Endodermal cell (in vitro differentiated cells): ENCODE data around the gene PCF11. TPM values are rescaled to one million over a fixed set of nuclear protein-coding genes. Genes with fewer than 3 reads are reported as not detected.

Experiments used
- DNase-seq: peaks from one replicate; pipeline ENCODE4 v3.0.0-alpha.2; 2017
- H3K27ac ChIP-seq: 2 replicates; pipeline ENCODE4 v1.5.1; 2013; ENCODE audit warnings: mild to moderate bottlenecking, low read depth, low read length, moderate library complexity
- H3K27me3 ChIP-seq: 2 replicates; pipeline ENCODE4 v1.6.1; 2013; ENCODE audit warnings: mild to moderate bottlenecking, low read length, moderate library complexity; ENCODE audit not compliant: insufficient read depth, control insufficient read depth, poor library complexity, severe bottlenecking
- H3K36me3 ChIP-seq: 2 replicates; pipeline ENCODE4 v1.7.0; 2013; ENCODE audit warnings: mild to moderate bottlenecking, low read length, moderate library complexity; ENCODE audit not compliant: control insufficient read depth, insufficient read depth
- H3K4me1 ChIP-seq: one replicate; pipeline ENCODE4 v1.7.0; 2013; ENCODE audit warnings: low read length; ENCODE audit not compliant: control insufficient read depth, insufficient read depth
- H3K4me3 ChIP-seq: 2 replicates; pipeline ENCODE4 v1.5.1; 2013; ENCODE audit warnings: mild to moderate bottlenecking, low read length, moderate library complexity
- H3K9ac ChIP-seq: 2 replicates; pipeline ENCODE4 v1.6.1; 2013; ENCODE audit warnings: mild to moderate bottlenecking, low read length, moderate library complexity; ENCODE audit not compliant: poor library complexity, severe bottlenecking; ENCODE audit errors: extremely low read depth
- H3K9me3 ChIP-seq: 2 replicates; pipeline ENCODE4 v1.6.1; 2013; ENCODE audit warnings: mild to moderate bottlenecking, low read length, moderate library complexity; ENCODE audit not compliant: control insufficient read depth
- H3K27ac Mint-ChIP-seq: 2 replicates; pipeline ENCODE4 v1.8.0; 2020; ENCODE audit warnings: mixed read lengths
- H3K27me3 Mint-ChIP-seq: 2 replicates; pipeline ENCODE4 v1.8.0; 2021; ENCODE audit warnings: mild to moderate bottlenecking, mixed read lengths; ENCODE audit not compliant: insufficient read depth
- H3K36me3 Mint-ChIP-seq: 2 replicates; pipeline ENCODE4 v1.8.0; 2020; ENCODE audit warnings: low read depth, mixed read lengths
- H3K4me1 Mint-ChIP-seq: 2 replicates; pipeline ENCODE4 v1.8.0; 2020; ENCODE audit warnings: mixed read lengths
- H3K4me3 Mint-ChIP-seq: 2 replicates; pipeline ENCODE4 v1.8.0; 2020; ENCODE audit warnings: mild to moderate bottlenecking, moderate library complexity, mixed read lengths
- H3K9me3 Mint-ChIP-seq: 2 replicates; pipeline ENCODE4 v1.8.0; 2020; ENCODE audit warnings: mild to moderate bottlenecking, mixed read lengths
- WGBS, 2 experiments: methylation state at CpG; one replicate each; pipeline versions ENCODE4 v1.1.5 to v1.1.7; 2013; ENCODE audit warnings: missing lambda C conversion rate in 2 of 2, mixed read lengths in 1 of 2; ENCODE audit not compliant: insufficient coverage in 1 of 2, insufficient read length in 1 of 2; 5-methylcytosine and 5-hydroxymethylcytosine counted together
- total RNA-seq, 2 donors: library from RNA; stranded (reverse); fragmentation: NEBNext Ultra II Directional in 1 of 2; extraction: Animal tissue kit (Norgen Biotek cat#: 25700) in 1 of 2; gene quantifications; 2 replicates in 1 of 2; 3 replicates in 1 of 2; pipeline ENCODE4 v1.2.1, GENCODE V29; 2021
- TF ChIP-seq, protein P1 (sequence below): fragments of 200-600 bp; sonication (generic); conservative IDR thresholded peaks from 2 replicates; pipeline ENCODE4 v1.5.0; 2021; ENCODE audit warnings: antibody characterized with exemption, mild to moderate bottlenecking

The PCF11 gene
- total RNA-seq, 2 donors from 2014 or later, result 52.7 to 67.7 TPM

DNA sequence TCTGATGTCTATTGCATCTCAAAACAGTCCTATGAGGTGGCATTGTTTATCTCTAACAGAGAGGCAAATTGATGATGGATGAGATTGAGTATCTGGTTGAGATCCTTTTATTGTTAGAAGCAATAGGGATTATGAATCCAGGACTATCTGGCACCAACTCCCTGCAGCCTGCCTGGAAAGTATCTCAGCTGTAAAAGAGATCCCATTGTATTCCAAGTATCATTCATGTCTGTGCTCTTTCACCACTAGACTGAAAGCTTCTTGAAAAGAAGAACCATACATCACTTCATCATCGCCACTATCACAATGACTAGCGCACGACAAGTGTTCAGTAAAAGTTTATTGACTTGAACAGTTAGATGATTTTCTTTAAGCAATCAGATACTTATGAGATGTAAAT is 41.9 kb upstream of the PCF11 start:
- Mint-ChIP-seq H3K27ac (no peak overlapping the region), H3K4me1 (peaks cover 9% of the 10 kb centered on the region), H3K27me3 (no peaks in the 10 kb centered on the region), H3K36me3 (no peaks in the 10 kb centered on the region), H3K4me3 (no peak overlapping the region), H3K9me3 (no peaks in the 10 kb centered on the region)
- H3K36me3 ChIP-seq, result no peaks in the 10 kb centered on the region
- 93 to 95% methylated on average over 3 of the region's 3 CpGs for WGBS, 2 experiments
- no peak overlapping the region for H3K9ac ChIP-seq
- TF ChIP-seq, protein P1, sequence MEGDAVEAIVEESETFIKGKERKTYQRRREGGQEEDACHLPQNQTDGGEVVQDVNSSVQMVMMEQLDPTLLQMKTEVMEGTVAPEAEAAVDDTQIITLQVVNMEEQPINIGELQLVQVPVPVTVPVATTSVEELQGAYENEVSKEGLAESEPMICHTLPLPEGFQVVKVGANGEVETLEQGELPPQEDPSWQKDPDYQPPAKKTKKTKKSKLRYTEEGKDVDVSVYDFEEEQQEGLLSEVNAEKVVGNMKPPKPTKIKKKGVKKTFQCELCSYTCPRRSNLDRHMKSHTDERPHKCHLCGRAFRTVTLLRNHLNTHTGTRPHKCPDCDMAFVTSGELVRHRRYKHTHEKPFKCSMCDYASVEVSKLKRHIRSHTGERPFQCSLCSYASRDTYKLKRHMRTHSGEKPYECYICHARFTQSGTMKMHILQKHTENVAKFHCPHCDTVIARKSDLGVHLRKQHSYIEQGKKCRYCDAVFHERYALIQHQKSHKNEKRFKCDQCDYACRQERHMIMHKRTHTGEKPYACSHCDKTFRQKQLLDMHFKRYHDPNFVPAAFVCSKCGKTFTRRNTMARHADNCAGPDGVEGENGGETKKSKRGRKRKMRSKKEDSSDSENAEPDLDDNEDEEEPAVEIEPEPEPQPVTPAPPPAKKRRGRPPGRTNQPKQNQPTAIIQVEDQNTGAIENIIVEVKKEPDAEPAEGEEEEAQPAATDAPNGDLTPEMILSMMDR, result no peak
- H3K27me3 ChIP-seq, result no peaks in the 10 kb centered on the region
- no peak overlapping the region for H3K4me3 ChIP-seq
- no peaks in the 10 kb centered on the region for H3K4me1 ChIP-seq
- no peak for DNase-seq
- no peaks in the 10 kb centered on the region for H3K9me3 ChIP-seq
- H3K27ac ChIP-seq, result no peak overlapping the region

DNA sequence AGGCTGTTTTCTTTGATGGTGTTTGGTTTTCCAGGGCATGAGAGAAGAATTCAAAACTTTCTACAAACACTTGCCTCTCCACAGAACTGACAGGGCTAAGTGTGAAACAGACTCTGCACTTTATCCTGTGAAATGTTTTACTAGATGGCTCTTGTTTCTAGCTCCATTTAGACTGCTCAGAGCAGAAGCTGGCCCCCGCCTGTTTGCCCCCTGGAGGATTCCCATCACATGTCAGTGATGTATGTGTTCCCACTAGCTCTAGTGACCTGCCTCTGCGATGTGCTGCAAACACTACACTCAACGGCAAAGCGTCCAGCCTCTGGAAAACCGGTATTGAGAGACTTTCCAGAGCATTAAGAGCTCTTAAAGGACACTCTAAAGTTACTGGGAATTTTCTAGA is 41.4 kb upstream of the PCF11 start:
- Mint-ChIP-seq H3K27me3 (no peaks in the 10 kb centered on the region), H3K36me3 (no peaks in the 10 kb centered on the region), H3K4me3 (no peak overlapping the region), H3K4me1 (peaks cover 9% of the 10 kb centered on the region), H3K27ac (no peak overlapping the region), H3K9me3 (no peaks in the 10 kb centered on the region)
- Histone ChIP-seq H3K9ac (no peak overlapping the region), H3K36me3 (no peaks in the 10 kb centered on the region), H3K27ac (peak overlapping the region; percentile 19), H3K9me3 (no peaks in the 10 kb centered on the region), H3K4me1 (no peaks in the 10 kb centered on the region), H3K4me3 (no peak overlapping the region), H3K27me3 (no peaks in the 10 kb centered on the region)
- peak; percentile 58 for DNase-seq
- TF ChIP-seq, protein P1, result peak; percentile 39
- 87 to 89% methylated on average over 5 of the region's 5 CpGs for WGBS, 2 experiments

DNA sequence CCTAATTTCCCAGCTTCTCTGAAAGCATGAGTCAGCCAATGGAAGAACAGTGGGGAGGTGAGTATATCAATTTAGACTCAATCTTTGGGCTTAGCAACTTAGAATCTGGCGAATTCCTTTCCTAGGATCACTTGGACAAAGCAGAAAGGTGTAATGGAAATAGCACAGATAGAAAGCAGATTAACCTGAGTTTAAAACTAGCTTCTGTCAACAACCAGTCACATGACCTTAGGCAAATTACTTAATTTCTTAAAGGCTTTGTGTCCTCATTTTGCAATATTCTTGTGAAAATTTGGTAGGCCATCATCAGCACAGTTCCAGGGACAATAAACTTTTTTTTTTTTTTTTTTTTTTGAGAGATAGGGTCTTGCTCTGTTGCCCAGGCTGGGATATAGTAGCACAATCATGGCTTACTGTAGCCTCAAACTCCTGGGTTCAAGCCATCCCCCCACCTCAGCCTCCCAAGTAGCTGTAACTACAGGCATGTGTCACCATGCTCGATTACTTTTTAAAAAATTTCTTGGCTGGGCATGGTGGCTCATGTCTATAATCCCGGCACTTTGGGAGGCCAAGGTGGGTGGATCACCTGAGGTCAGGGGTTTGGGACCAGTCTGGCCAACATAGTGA is 40.8 kb upstream of the PCF11 start:
- Histone ChIP-seq H3K9me3 (no peaks in the 10 kb centered on the region), H3K4me3 (no peak overlapping the region), H3K27me3 (no peaks in the 10 kb centered on the region), H3K4me1 (no peaks in the 10 kb centered on the region), H3K9ac (no peak overlapping the region), H3K27ac (no peak overlapping the region), H3K36me3 (no peaks in the 10 kb centered on the region)
- no peaks in the 10 kb centered on the region for H3K36me3 Mint-ChIP-seq
- WGBS, 2 experiments, result 72 to 91% methylated on average over 2 to 3 of the region's 3 CpGs
- H3K27me3 Mint-ChIP-seq, result no peaks in the 10 kb centered on the region
- TF ChIP-seq, protein P1, result no peak
- no peaks in the 10 kb centered on the region for H3K9me3 Mint-ChIP-seq
- no peak overlapping the region for H3K4me3 Mint-ChIP-seq
- no peak overlapping the region for H3K27ac Mint-ChIP-seq
- no peak for DNase-seq
- peaks cover 9% of the 10 kb centered on the region for H3K4me1 Mint-ChIP-seq
